ENCODE measurements around the gene HMCN1. TPM values are rescaled to one million over a fixed set of nuclear protein-coding genes. Genes with fewer than 3 reads are reported as not detected.

HMCN1 gene
- total RNA-seq, 1 donor from 2014 or later = 3.4 TPM

- H3K9me3 Mint-ChIP-seq (ENCODE audit: low read depth) = no peaks in the 10 kb centered on the region
- no peak overlapping the region for H3K27ac Mint-ChIP-seq
- H3K27me3 Mint-ChIP-seq = peaks cover 3% of the 10 kb centered on the region
- DNase-seq (ENCODE audit: low spot score, unreplicated experiment) = no peak
- TF ChIP-seq CTCF (IDR thresholded peaks at IDR 0.05; ENCODE audit: unreplicated experiment) = no peak
- H3K36me3 Mint-ChIP-seq (ENCODE audit: insufficient read depth) = no peaks in the 10 kb centered on the region
- H3K4me1 Mint-ChIP-seq (ENCODE audit: low read depth) = peaks cover 7% of the 10 kb centered on the region
- no peak overlapping the region for H3K4me3 Mint-ChIP-seq (ENCODE audit: low read depth)
These were observed 12.1 kb upstream of the HMCN1 start for GRCh38 chr1:185722098-185722497.

GRCh38 chr1:185727726-185728125 lies 6.5 kb upstream of the HMCN1 start:
- H3K36me3 Mint-ChIP-seq (ENCODE audit: insufficient read depth) = no peaks in the 10 kb centered on the region

DNA sequence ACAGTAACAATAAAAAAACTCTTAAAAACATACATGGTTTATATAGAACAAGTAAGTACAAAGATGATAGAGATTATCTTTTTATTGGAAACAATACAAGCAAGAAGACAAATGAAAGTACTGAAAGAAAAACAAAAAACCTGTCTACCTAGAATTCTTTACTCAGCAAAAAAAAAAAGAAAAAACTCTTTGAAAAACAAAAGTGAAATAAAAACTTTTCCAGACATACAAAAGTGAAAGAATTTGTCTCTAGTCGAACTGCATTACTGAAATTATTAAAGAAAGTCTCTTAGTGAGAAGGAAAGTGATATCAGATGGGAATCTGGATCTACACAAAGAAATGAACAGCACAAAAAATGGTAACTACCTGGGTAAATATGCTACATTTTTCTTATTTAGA lies 2.7 kb upstream of the HMCN1 start:
- no peak for DNase-seq (ENCODE audit: low spot score, unreplicated experiment)
- no peak for TF ChIP-seq CTCF (IDR thresholded peaks at IDR 0.05; ENCODE audit: unreplicated experiment)
- H3K36me3 Mint-ChIP-seq (ENCODE audit: insufficient read depth) = no peaks in the 10 kb centered on the region
- no peak overlapping the region for H3K4me3 Mint-ChIP-seq (ENCODE audit: low read depth)
- H3K4me1 Mint-ChIP-seq (ENCODE audit: low read depth) = peaks cover 19% of the 10 kb centered on the region
- peaks cover 20% of the 10 kb centered on the region for H3K27me3 Mint-ChIP-seq
- peaks cover 9% of the 10 kb centered on the region for H3K9me3 Mint-ChIP-seq (ENCODE audit: low read depth)
- H3K27ac Mint-ChIP-seq = no peak overlapping the region

More at GRCh38 chr1:185727726-185728125, 6.5 kb upstream of the HMCN1 start:
- Mint-ChIP-seq H3K27me3 (no peaks in the 10 kb centered on the region), H3K4me3 (ENCODE audit: low read depth) (no peak overlapping the region), H3K27ac (no peak overlapping the region), H3K4me1 (ENCODE audit: low read depth) (no peaks in the 10 kb centered on the region), H3K9me3 (ENCODE audit: low read depth) (peaks cover 9% of the 10 kb centered on the region)
- no peak for DNase-seq (ENCODE audit: low spot score, unreplicated experiment)
- TF ChIP-seq CTCF (IDR thresholded peaks at IDR 0.05; ENCODE audit: unreplicated experiment) = no peak

GRCh38 chr1:185732951-185733350 lies 1.2 kb upstream of the HMCN1 start:
- H3K9me3 Mint-ChIP-seq (ENCODE audit: low read depth) = peaks cover 9% of the 10 kb centered on the region
- peaks cover 19% of the 10 kb centered on the region for H3K4me1 Mint-ChIP-seq (ENCODE audit: low read depth)
- H3K36me3 Mint-ChIP-seq (ENCODE audit: insufficient read depth) = no peaks in the 10 kb centered on the region
- H3K27me3 Mint-ChIP-seq = peaks cover 20% of the 10 kb centered on the region
- no peak overlapping the region for H3K4me3 Mint-ChIP-seq (ENCODE audit: low read depth)
- peak overlapping the region; percentile 1 for H3K27ac Mint-ChIP-seq
- no peak for DNase-seq (ENCODE audit: low spot score, unreplicated experiment)
- no peak for TF ChIP-seq CTCF (IDR thresholded peaks at IDR 0.05; ENCODE audit: unreplicated experiment)

DNA sequence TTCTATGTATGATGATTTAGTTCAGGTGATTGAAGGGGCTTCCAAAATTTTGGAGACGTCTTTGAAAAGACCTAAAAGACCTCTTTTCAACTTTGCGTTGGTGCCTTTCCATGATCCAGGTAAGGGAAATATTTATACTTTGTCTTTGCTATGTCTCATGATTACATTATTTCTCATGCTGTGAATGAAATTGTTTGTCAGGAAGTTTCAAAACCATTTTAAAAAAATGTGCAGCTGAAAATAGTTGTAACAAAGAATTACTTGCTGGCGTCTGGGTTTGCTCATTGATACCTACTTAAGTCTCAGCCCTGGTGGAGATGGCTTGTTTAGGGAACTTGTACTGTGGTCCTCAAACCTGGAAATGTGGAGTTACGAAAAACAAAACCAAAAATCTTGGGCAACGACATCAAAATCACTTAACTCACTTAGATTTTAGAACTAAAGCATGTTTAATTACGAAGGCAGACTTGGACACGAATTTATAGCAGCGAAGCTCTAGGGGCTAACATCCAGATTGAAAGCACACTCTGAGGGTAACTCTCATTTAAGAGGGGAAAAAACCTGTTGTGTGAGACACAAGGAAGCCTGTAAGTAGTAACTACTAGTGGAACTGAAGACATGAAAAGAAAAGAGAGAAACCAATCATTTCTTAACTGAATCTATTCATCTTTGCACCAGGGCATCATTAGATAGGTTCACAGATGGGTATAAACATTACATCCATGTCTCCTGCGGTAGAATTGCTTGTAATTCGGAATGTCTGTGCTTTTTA lies 924 bp downstream of the HMCN1 start:
- H3K27me3 Mint-ChIP-seq = peaks cover 20% of the 10 kb centered on the region
- H3K27ac Mint-ChIP-seq = peak overlapping the region; percentile 22
- H3K36me3 Mint-ChIP-seq (ENCODE audit: insufficient read depth) = no peaks in the 10 kb centered on the region
- peaks cover 9% of the 10 kb centered on the region for H3K9me3 Mint-ChIP-seq (ENCODE audit: low read depth)
- peak overlapping the region; percentile 67 for H3K4me3 Mint-ChIP-seq (ENCODE audit: low read depth)
- no peak for DNase-seq (ENCODE audit: low spot score, unreplicated experiment)
- no peak for TF ChIP-seq CTCF (IDR thresholded peaks at IDR 0.05; ENCODE audit: unreplicated experiment)
- peaks cover 19% of the 10 kb centered on the region for H3K4me1 Mint-ChIP-seq (ENCODE audit: low read depth)

Data from progenitor cell of endocrine pancreas (in vitro differentiated cells).